HUES64 (cell line): ENCODE data around the gene DLL1.

ENCODE experiments used
- H3K27ac ChIP-seq: 2 replicates; pipeline ENCODE4 v1.7.0; 2013; ENCODE audit warnings: low read depth, low read length, inconsistent platforms
- H3K27me3 ChIP-seq: 2 replicates; pipeline ENCODE4 v1.6.1; 2013; ENCODE audit warnings: mild to moderate bottlenecking, low read length; ENCODE audit not compliant: insufficient read depth
- H3K36me3 ChIP-seq: 2 replicates; pipeline ENCODE4 v1.6.1; 2013; ENCODE audit warnings: mild to moderate bottlenecking, low read length; ENCODE audit not compliant: insufficient read depth
- H3K4me1 ChIP-seq: 2 replicates; pipeline ENCODE4 v1.6.1; 2013; ENCODE audit warnings: mild to moderate bottlenecking, low read length, moderate library complexity; ENCODE audit not compliant: insufficient read depth
- H3K4me3 ChIP-seq: 2 replicates; pipeline ENCODE4 v1.5.1; 2013; ENCODE audit warnings: mild to moderate bottlenecking, low read length, moderate library complexity
- H3K9ac ChIP-seq: 2 replicates; pipeline ENCODE4 v1.6.1; 2013; ENCODE audit warnings: mild to moderate bottlenecking, low read depth, low read length
- H3K9me3 ChIP-seq: 2 replicates; pipeline ENCODE4 v1.6.1; 2013; ENCODE audit warnings: low read depth, low read length; ENCODE audit not compliant: insufficient read depth
- WGBS: fragments of 150-250, 120-280 bp; methylation state at CpG from one replicate; pipeline ENCODE4 v1.1.7; 2013; ENCODE audit warnings: missing lambda C conversion rate; 5-methylcytosine and 5-hydroxymethylcytosine counted together

DLL1 gene

GRCh38 chr6:170280689-170281045 lies 10.2 kb downstream of the DLL1 start:
- no peak overlapping the region for H3K4me3 ChIP-seq
- no peak overlapping the region for H3K27ac ChIP-seq
- H3K36me3 ChIP-seq: peaks cover 9% of the 10 kb centered on the region; the same call in 1 of the 2 replicates
- no peak overlapping the region for H3K9ac ChIP-seq
- peaks cover 9% of the 10 kb centered on the region for H3K27me3 ChIP-seq
- WGBS: 92% methylated on average over 23 of the region's 23 CpGs
- peaks cover 5% of the 10 kb centered on the region for H3K4me1 ChIP-seq
- H3K9me3 ChIP-seq: no peaks in the 10 kb centered on the region

DNA sequence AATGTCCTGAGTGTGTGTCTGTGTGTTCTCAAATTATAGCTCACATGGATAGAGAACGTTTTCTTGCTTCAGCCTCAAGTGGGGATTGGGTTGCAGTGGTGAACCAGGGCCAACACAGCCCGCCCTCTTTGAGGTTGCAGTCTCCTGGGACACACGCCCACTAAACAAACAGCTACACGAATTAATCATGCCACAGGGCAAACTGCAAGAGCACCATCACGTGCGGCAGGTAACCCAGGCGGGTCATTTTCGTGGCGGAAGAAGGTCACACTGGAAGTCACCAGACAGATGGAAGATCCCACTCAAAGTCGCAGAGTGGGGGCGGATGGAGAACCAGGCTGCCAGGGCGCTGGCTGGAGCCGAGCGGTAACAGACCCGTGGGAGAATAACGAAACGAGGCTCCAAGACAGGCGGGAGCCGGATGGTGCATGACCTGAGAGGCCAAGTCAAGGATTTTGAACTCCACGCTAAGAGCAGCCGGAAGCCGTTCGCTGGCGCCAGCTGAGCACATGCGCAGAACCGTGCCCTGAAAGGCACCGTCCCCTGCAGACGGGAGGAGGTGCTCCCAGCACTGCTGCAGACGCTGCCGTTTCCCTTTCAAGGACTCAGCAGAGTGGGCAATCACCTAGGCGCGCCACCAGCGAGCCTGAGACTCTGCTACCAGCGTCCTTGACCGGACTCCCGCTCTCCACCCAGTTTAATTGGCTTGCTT lies 10.7 kb downstream of the DLL1 start:
- Histone ChIP-seq H3K27ac (no peak overlapping the region), H3K4me1 (peaks cover 5% of the 10 kb centered on the region; the same call in 1 of the 2 replicates), H3K9ac (no peak overlapping the region), H3K36me3 (peaks cover 6% of the 10 kb centered on the region; the same call in 1 of the 2 replicates), H3K9me3 (no peaks in the 10 kb centered on the region), H3K4me3 (no peak overlapping the region), H3K27me3 (peaks cover 4% of the 10 kb centered on the region)
- 91% methylated on average over 36 of the region's 36 CpGs for WGBS

DNA sequence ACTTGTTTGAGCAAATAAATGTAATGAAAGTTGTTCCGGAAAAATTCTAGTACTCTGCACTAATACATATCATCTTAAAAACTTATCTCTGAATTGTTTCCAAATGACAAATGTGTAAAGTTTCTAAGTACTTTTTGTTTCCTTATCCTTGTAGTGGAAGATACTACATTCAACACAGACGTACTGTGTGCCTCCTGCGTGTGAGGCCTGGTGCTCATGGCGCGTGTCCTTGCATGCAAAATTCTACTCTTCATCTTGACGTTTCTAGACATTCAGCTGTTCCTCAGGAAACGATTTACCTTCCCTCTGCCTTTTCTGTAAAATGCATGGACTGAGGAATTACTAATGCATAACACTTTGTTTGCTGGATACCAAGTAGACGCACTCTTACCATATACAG lies 11.5 kb downstream of the DLL1 start:
- no peak overlapping the region for H3K9ac ChIP-seq
- WGBS: 94% methylated on average over 7 of the region's 8 CpGs

DNA sequence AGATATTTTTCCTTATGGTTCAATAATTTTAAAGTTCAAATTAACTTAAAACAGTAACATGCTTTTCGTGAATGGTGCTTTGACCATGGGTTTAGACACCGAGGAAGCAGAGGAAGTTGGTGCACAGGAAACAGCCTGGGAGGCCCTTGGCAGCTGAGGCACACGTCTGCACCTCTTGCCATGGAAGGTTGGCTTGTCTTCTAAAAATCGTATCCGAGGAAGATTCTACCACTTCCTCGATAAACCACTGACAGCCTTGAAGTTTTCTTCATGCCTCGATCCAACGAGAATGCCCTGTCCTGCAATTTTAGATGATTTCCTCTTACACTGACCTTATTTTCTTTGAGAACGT lies 12.2 kb downstream of the DLL1 start:
- peaks cover 4% of the 10 kb centered on the region; the same call in 1 of the 2 replicates for H3K27me3 ChIP-seq
- no peak overlapping the region for H3K4me3 ChIP-seq
- no peak overlapping the region for H3K27ac ChIP-seq
- H3K36me3 ChIP-seq: 0 out of 2 replicates have a peak, but pooled peaks cover 2% of the 10 kb centered on the region
- no peak overlapping the region for H3K9ac ChIP-seq
- no peaks in the 10 kb centered on the region for H3K9me3 ChIP-seq
- peaks cover 5% of the 10 kb centered on the region; the same call in 1 of the 2 replicates for H3K4me1 ChIP-seq
- WGBS: 87% methylated on average over 9 of the region's 9 CpGs

More for the DNA sequence above, 11.5 kb downstream of the DLL1 start:
- Histone ChIP-seq H3K9me3 (no peaks in the 10 kb centered on the region), H3K4me3 (no peak overlapping the region), H3K27me3 (peaks cover 4% of the 10 kb centered on the region; the same call in 1 of the 2 replicates), H3K36me3 (0 out of 2 replicates have a peak, but pooled peaks cover 2% of the 10 kb centered on the region), H3K4me1 (peaks cover 5% of the 10 kb centered on the region; the same call in 1 of the 2 replicates), H3K27ac (no peak overlapping the region)

- H3K4me3 ChIP-seq: no peak overlapping the region
Observed at GRCh38 chr6:170277893-170278742, 12.8 kb downstream of the DLL1 start.

GRCh38 chr6:170276369-170277057 lies 14.4 kb downstream of the DLL1 start:
- no peaks in the 10 kb centered on the region for H3K36me3 ChIP-seq
- 86% methylated on average over 29 of the region's 29 CpGs for WGBS

More at GRCh38 chr6:170277893-170278742, 12.8 kb downstream of the DLL1 start:
- Histone ChIP-seq H3K9me3 (no peaks in the 10 kb centered on the region), H3K27me3 (peaks cover 4% of the 10 kb centered on the region; the same call in 1 of the 2 replicates), H3K36me3 (0 out of 2 replicates have a peak, but pooled peaks cover 2% of the 10 kb centered on the region), H3K4me1 (peaks cover 5% of the 10 kb centered on the region; the same call in 1 of the 2 replicates), H3K27ac (no peak overlapping the region), H3K9ac (no peak overlapping the region)
- 63% methylated on average over 8 of the region's 8 CpGs for WGBS

GRCh38 chr6:170274713-170275560 lies 15.9 kb downstream of the DLL1 start:
- no peaks in the 10 kb centered on the region for H3K9me3 ChIP-seq
- 93% methylated on average over 36 of the region's 36 CpGs for WGBS
- H3K27me3 ChIP-seq: peaks cover 4% of the 10 kb centered on the region; the same call in 1 of the 2 replicates

More at GRCh38 chr6:170276369-170277057, 14.4 kb downstream of the DLL1 start:
- H3K27me3 ChIP-seq: peaks cover 4% of the 10 kb centered on the region; the same call in 1 of the 2 replicates
- peaks cover 5% of the 10 kb centered on the region; the same call in 1 of the 2 replicates for H3K4me1 ChIP-seq
- H3K9ac ChIP-seq: no peak overlapping the region
- H3K27ac ChIP-seq: no peak overlapping the region
- no peaks in the 10 kb centered on the region for H3K9me3 ChIP-seq
- no peak overlapping the region for H3K4me3 ChIP-seq

DNA sequence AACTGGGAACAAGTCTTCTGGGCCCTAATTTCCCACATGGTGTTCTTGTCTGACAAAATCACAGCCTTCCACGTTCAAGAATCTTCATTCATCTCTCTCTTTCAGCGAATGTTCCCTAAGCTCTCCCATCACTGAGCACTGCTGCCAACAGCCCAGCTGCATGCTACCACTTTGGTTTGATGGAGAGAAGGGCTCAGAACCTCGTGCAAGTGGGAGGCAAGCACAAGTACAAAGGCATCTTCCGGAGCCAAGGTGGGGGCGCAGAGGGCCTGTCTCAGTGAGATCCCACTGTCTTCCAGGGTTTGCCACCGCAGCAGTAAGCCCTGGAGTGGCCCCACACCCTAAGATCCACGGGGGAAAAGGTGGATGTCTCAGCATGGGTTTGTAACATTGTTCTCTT lies 17.2 kb downstream of the DLL1 start:
- Histone ChIP-seq H3K9ac (no peak overlapping the region), H3K9me3 (no peaks in the 10 kb centered on the region), H3K4me1 (peaks cover 14% of the 10 kb centered on the region), H3K27ac (no peak overlapping the region), H3K36me3 (no peaks in the 10 kb centered on the region), H3K27me3 (peaks cover 4% of the 10 kb centered on the region; the same call in 1 of the 2 replicates), H3K4me3 (no peak overlapping the region)
- WGBS: 91% methylated on average over 7 of the region's 7 CpGs

More at GRCh38 chr6:170274713-170275560, 15.9 kb downstream of the DLL1 start:
- Histone ChIP-seq H3K36me3 (no peaks in the 10 kb centered on the region), H3K9ac (no peak overlapping the region), H3K4me3 (no peak overlapping the region), H3K4me1 (peaks cover 5% of the 10 kb centered on the region; the same call in 1 of the 2 replicates), H3K27ac (no peak overlapping the region)

- WGBS: 95% methylated on average over 23 of the region's 23 CpGs
Observed at GRCh38 chr6:170273191-170273590, 17.7 kb downstream of the DLL1 start.

More at GRCh38 chr6:170273191-170273590, 17.7 kb downstream of the DLL1 start:
- Histone ChIP-seq H3K4me1 (peaks cover 10% of the 10 kb centered on the region), H3K36me3 (no peaks in the 10 kb centered on the region), H3K9ac (no peak overlapping the region), H3K9me3 (no peaks in the 10 kb centered on the region), H3K4me3 (no peak overlapping the region), H3K27ac (no peak overlapping the region), H3K27me3 (peaks cover 4% of the 10 kb centered on the region; the same call in 1 of the 2 replicates)
